GM18519 (cell line): Measurements from ENCODE around the gene OR5AL1.
"Not testable (repeated sequence)": the region's sequence is repeated elsewhere in the genome, so short reads cannot be mapped to it uniquely, and the experiment has no call there.

Source experiments
- ATAC-seq: cut with Tn5 transposase; IDR thresholded peaks from one replicate; pipeline ENCODE4 v1.9.1; 2021; ENCODE audit warnings: mild to moderate bottlenecking, moderate library complexity; ENCODE audit not compliant: unreplicated experiment, low FRiP score

Gene OR5AL1

DNA sequence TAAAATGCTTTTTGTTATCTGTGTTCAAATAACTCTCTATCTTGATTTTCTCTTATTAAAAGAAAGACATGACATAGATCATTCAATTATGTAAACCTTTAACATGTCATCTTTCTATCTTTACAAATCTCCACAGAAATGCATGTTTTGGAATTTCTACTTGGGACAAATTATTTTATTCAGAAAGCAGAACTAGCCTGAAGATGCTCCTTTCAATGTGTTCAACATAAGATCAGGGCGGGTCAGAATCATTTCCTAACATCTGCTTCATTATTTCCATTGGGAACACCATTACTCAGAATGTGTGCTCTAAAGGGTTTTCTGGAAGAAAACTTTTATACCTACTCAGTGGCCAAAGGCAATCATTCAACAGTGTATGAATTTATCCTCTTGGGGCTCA, at the start of gene OR5AL1:
Gene OR5AL1 (plus strand): TSS at position 301 of the 400 bp plus-strand sequence.
- ATAC-seq = no peak

DNA sequence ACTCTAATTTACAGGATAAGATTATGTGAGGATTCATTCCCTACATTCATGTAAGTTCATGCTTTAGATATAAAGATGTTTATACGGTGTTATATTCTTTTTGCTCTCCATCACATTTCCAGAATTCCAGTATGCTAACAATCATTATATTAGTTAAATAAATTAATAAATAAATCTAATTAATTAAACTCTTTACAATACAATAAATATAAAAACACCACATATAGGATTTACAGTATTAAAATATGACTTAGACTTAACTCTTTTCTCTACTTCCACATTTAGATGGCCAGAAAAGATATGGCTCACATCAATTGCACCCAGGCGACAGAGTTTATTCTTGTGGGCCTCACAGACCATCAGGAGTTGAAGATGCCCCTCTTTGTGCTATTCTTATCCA, 37.2 kb upstream of the OR5AL1 start, which contains the start of gene OR8U1:
Gene OR8U1 (plus strand): TSS at position 301 of the 400 bp plus-strand sequence. CDS start 0 bp downstream, at position 301.
- ATAC-seq = no peak

DNA sequence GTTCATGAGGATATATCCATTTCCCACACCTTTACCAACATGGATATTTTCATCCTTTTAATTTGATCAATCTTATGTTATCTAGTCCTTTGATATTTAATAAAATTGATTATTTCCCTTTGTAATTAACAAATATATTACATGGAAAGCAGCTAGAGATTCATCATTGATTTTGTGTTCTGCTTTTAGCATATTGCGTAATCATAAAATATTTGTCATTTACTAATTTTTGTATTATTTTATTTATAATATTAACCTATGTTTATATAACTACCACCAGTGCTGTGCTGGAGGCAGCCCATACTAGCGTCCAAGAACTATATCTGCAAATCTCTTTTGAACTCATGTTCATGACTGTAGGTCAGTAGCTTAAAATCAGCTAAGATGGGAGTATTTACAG, 32.4 kb upstream of the OR5AL1 start:
- ATAC-seq = no peak

DNA sequence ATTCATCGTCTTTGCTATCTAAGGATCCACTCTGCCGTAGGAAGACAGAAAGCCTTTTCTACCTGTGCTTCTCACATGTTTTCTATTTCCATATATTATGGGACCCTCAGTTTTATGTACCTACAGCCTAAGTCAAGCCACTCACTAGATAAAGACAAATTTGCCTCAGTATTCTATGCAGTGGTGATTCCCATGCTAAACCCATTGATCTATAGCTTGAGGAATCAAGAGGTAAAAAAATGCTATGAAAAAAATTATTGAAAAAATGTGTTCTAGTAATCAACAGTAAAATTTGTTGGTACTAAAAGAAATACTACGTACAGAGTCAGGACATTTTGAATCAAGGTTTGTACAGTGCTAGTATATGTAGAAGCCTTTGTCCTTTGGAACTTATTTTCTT, 18.1 kb upstream of the OR5AL1 start:
- ATAC-seq = no peak

DNA sequence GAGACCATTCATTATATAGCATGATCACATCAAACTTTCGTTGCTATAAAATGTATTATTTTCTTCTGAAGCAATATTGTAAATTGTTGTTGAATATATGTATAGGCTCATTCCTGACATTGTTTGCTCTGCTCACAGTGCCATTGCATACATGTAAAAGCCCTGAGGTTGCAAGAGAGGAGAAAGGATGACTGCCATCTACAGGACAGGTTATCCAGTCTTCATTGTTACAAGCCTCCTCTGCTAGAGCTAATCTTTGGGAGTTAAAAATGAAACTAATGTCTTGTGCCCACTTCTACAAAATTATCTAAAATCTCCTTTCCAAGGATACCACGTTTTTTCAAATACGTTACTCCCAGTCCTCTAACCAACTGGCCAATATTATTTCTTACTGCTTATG, 16.4 kb upstream of the OR5AL1 start:
- no peak for ATAC-seq

DNA sequence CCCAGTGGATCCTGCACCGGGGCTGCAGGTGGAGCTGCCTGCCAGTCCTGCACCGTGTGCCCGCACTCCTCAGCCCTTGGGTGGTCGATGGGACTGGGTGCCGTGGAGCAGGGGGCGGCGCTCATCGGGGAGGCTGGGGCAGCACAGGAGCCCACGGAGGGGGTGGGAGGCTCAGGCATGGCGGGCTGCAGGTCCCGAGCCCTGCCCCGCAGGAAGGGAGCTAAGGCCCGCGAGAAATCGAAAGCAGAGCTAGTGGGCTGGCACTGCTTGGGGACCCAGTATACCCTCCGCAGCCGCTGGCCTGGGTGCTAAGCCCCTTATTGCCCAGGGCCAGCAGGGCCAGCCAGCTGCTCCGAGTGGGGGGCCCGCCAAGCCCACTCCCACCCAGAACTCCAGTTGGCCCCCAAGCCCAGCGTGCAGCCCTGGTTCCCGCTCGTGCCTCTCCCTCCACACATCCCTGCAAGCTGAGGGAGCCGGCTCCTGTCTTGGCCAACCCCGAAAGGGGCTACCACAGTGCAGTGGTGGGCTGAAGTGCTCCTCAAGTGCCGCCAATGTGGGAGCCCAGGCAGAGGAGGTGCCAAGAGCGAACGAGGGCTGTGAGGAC, 10.5 kb upstream of the OR5AL1 start:
- not testable (repeated sequence) for ATAC-seq

DNA sequence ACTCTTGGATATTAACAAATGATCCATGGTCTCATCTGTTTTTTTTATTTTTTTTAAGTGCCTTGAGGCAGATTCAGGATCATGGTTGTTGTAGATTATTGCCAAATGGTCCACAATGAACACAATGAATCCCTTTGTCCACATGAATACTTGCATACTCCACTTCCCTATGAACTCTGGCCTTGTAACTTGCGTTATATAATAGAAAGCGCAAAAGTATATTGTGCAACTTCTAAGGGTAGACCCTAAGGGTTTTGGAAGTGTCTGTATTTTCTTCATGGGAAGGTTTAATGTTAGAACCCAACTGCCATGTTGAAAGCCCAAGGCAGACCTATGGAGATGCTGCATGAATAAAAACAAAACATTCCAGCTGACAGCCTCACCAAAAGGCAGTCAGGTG, 8.1 kb upstream of the OR5AL1 start:
- no peak for ATAC-seq

DNA sequence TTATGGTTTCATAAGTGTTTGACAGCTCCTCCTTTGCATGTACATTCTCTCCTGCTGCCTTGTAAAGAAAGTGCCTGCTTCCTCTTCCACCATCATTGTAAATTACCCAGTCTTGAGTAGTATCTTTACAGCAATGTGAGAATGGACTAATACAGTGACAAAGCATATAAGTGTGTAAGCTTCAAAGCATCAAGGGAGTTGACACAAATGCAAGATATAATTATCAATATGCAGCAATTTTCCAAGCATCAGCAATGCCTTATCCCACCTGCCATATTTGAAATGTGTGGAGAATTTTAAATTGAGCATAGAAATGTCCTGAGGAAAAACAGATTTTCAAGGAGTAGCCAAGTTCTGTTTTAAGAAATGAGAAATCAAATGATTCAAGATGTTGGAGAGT, 1.7 kb upstream of the OR5AL1 start:
- ATAC-seq = no peak

DNA sequence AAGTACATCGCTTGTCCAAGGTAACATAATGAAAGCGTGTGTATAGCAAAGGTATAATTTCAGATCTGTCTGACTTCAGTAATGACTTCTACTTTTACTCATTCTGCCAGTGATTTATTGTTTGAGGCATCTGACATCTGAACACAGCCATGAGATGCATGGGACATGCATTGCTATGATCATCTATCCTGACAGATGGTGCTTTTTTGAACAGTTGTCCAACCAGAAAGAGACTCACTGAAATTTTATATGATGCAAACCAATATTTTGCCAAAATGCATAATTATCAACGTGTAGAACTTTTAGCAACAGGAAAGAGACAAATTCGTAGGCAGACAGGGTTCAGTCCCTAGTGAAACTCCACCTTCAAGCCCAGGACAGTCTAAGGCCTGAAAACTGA, 41.0 kb downstream of the OR5AL1 start:
- ATAC-seq = no peak

DNA sequence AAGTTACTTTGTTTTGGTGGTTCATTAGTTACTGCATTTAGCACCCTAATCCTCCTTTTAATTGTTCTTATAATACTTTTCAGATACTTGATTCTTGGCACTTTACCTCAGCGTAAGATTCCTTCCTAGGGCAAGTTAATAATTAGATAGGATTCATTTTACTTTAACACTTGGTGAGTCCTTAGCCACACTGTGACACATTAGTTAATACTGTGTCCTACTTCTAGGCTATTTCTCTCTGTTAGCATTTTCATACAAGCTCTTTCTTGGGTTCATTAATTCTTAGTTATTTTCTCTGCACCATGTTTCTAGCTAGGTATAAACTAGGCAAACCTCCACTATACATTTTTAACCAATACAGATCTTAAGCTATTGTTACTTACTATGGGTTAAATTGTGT, 44.6 kb downstream of the OR5AL1 start:
- ATAC-seq = no peak
